HepG2 (cell line): Measurements from ENCODE around the gene ANTXR1. TPM values are rescaled to one million over a fixed set of nuclear protein-coding genes. Genes with fewer than 3 reads are reported as not detected.

Experiments
- ATAC-seq: fragments of 200-7000 bp; cut with Tn5 transposase; 3 replicates; pipeline ENCODE4 v1.9.1; 2020; ENCODE audit warnings: mild to moderate bottlenecking, moderate library complexity
- BruUV-seq: library from RNA; stranded (reverse); fragments of 400-500 nt; replicated peaks from 2 replicates; lab custom pipeline; 2021; lab: Mats Ljungman, UMichigan
- CTCF ChIA-PET: fragments of 300-600 bp; formaldehyde crosslinking; extraction: SDS; loops from one replicate; lab custom pipeline; 2021; ENCODE audit warnings: low total read pairs, inconsistent platforms, low intra/inter-chr PET ratio; lab: Yijun Ruan, JAX
- POLR2A ChIA-PET: fragments of 350-600 bp; sonication (Branson Sonifier 250); formaldehyde crosslinking; loops from one replicate; lab custom pipeline; 2020; ENCODE audit warnings: antibody characterized with exemption, inconsistent platforms; lab: Yijun Ruan, JAX
- DNase-seq: peaks from one replicate; pipeline ENCODE4 v3.0.0-alpha.2; 2015; ENCODE audit warnings: low spot score
- FAIRE-seq: peaks from 3 replicates; lab custom pipeline; 2011; peaks lifted over from hg19 to GRCh38; lab: Jason Lieb, UNC
- H2AFZ ChIP-seq: one replicate; pipeline ENCODE4 v1.6.1; 2011; ENCODE audit warnings: low read length, inconsistent platforms
- H3K27ac ChIP-seq: fragments of 300-600 bp; 3 replicates; pipeline ENCODE4 v1.8.0; 2011; ENCODE audit warnings: mixed run types, mild to moderate bottlenecking, mixed read lengths, low read length, inconsistent platforms; ENCODE audit not compliant: insufficient read depth; ENCODE audit errors: extremely low read length
- H3K27me3 ChIP-seq, 2 experiments: fragments of 200-600 bp in 1 of 2; 2 replicates in 1 of 2; 3 replicates in 1 of 2; pipeline versions ENCODE4 v1.6.0 to v1.8.0; 2011; ENCODE audit warnings: low read length in 2 of 2, mild to moderate bottlenecking in 2 of 2, moderate library complexity in 2 of 2, inconsistent platforms in 1 of 2; ENCODE audit not compliant: insufficient read depth in 2 of 2, control insufficient read depth in 1 of 2
- H3K36me3 ChIP-seq, 2 experiments: fragments of 200-600 bp in 1 of 2; replicated peaks in 1 of 2; 2 replicates in 1 of 2; 3 replicates in 1 of 2; pipeline versions ENCODE4 v1.5.1 to v1.8.0; 2011; ENCODE audit warnings: low read length in 2 of 2, inconsistent platforms in 1 of 2; ENCODE audit not compliant: insufficient read depth in 2 of 2, control insufficient read depth in 1 of 2
- H3K4me1 ChIP-seq: 2 replicates; pipeline ENCODE4 v1.5.1; 2012; ENCODE audit warnings: low read length, inconsistent platforms; ENCODE audit not compliant: insufficient read depth
- H3K4me2 ChIP-seq: 2 replicates; pipeline ENCODE4 v1.6.0; 2011; ENCODE audit warnings: low read depth, low read length, inconsistent platforms
- H3K4me3 ChIP-seq, 3 experiments: fragments of 200-600 bp in 1 of 3; sonication (generic), shearing (Covaris generic) in 1 of 3; replicated peaks in 1 of 3; 2 replicates each; pipeline ENCODE4 v1.5.1; 2011 to 2016; ENCODE audit warnings: low read length in 3 of 3, inconsistent platforms in 2 of 3, low read depth in 2 of 3, mild to moderate bottlenecking in 2 of 3, control low read depth in 1 of 3, mixed read lengths in 1 of 3; ENCODE audit not compliant: insufficient read depth in 1 of 3
- H3K79me2 ChIP-seq: one replicate; pipeline ENCODE4 v1.6.1; 2011; ENCODE audit warnings: low read length, inconsistent platforms; ENCODE audit not compliant: insufficient read depth
- H3K9ac ChIP-seq: 2 replicates; pipeline ENCODE4 v1.6.0; 2011; ENCODE audit warnings: mild to moderate bottlenecking, low read depth, low read length, inconsistent platforms; ENCODE audit not compliant: insufficient read depth
- H3K9me3 ChIP-seq: 2 replicates; pipeline ENCODE4 v1.5.1; 2012; ENCODE audit warnings: mild to moderate bottlenecking, low read length
- H4K20me1 ChIP-seq: 2 replicates; pipeline ENCODE4 v1.6.0; 2011; ENCODE audit warnings: inconsistent platforms, mild to moderate bottlenecking, low read length, moderate library complexity; ENCODE audit not compliant: insufficient read depth
- HOXA7 ChIP-seq: sonication (generic); formaldehyde crosslinking; IDR thresholded peaks from 2 replicates; pipeline ENCODE4 v1.8.1; 2022; ENCODE audit warnings: mild to moderate bottlenecking, missing genetic modification reagents, moderate library complexity
- MAFF ChIP-seq: IDR thresholded peaks from 2 replicates; pipeline ENCODE4 v1.6.1; 2011; ENCODE audit warnings: low read depth, low read length, improper control_type of control experiment
- NR1H2 ChIP-seq: sonication (generic); formaldehyde crosslinking; IDR thresholded peaks from 2 replicates; pipeline ENCODE4 v1.8.1; 2022; ENCODE audit warnings: low read depth, missing genetic modification reagents, borderline replicate concordance
- TAF1 ChIP-seq: sonication (generic); formaldehyde crosslinking; IDR thresholded peaks from 2 replicates; pipeline ENCODE4 v1.4.0; 2020; ENCODE audit warnings: missing genetic modification reagents
- ZNF274 ChIP-seq: sonication (generic); formaldehyde crosslinking; IDR thresholded peaks from 2 replicates; pipeline ENCODE4 v1.5.1; 2020; ENCODE audit warnings: mild to moderate bottlenecking, missing genetic modification reagents
- ZNF451 ChIP-seq: sonication (generic); formaldehyde crosslinking; IDR thresholded peaks from 2 replicates; pipeline ENCODE4 v1.5.0; 2020; ENCODE audit warnings: mild to moderate bottlenecking, missing genetic modification reagents
- WGBS: methylation state at CpG from one replicate; pipeline ENCODE4 v1.1.6; 2017; ENCODE audit warnings: low lambda C conversion rate; 5-methylcytosine and 5-hydroxymethylcytosine counted together
- in situ Hi-C: cut with HindIII; loops from 2 replicates; pipeline ENCODE4 v1.10.0; 2017; ENCODE audit warnings: low pct_unique_long_range_greater_than_20kb; ENCODE audit not compliant: extremely low pct_ligation_motif_present
- intact Hi-C: fragments of 100-400 bp; cut with micrococcal nuclease; formaldehyde crosslinking; loops from one replicate; pipeline ENCODE4 v1.10.0; 2022; ENCODE audit not compliant: unreplicated experiment
- polyA plus RNA-seq, 8 experiments: library from polyadenylated mRNA; depleted of rRNA in 3 of 8; stranded (reverse) in 7 of 8; unstranded in 1 of 8; fragments of >200 nt; fragmentation: Illumina TruSeq in 4 of 8; extraction: Trizol in 4 of 8; gene quantifications; 2 replicates each; pipeline versions ENCODE4 v1.2.1 to v1.2.3, GENCODE V29; 2011 to 2016; ENCODE audit warnings: low read depth in 4 of 8, missing spikeins in 1 of 8, mixed read lengths in 1 of 8; ENCODE audit not compliant: insufficient read depth in 1 of 8
- total RNA-seq, 5 experiments: library from RNA; depleted of rRNA; stranded (reverse); fragments of >200 nt; fragmentation: Illumina TruSeq; extraction: Trizol; gene quantifications; 2 replicates each; pipeline ENCODE4 v1.2.3, GENCODE V29; 2016; ENCODE audit warnings: low read depth in 1 of 5

The ANTXR1 gene
- total and polyA plus RNA-seq, 2 of the 13 experiments (the other 11 are each of a cell fraction or from before 2014, with no cell fraction given) = 4.5 to 12.7 TPM

DNA sequence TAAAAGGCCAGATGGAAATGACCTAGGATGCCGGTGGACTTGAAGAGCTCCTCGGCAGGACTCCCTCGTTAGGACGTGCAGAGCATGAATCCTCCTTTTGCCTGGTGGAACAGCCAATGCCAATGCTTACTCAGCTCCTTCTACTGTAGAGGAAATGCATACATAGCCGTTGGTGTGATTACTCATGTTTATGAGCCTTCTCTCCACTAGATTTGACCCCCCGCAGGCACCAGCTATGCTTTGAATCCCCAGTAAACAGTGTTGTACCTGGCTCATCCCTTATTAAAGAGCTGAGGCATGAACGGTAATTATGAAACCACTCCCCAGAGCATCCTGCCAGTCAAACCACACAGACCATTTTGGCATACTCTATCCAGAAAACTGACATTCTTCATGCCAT lies 172.8 kb downstream of the ANTXR1 start:
- CTCF ChIA-PET = no interaction called here
- in situ Hi-C loops (no loop called here), intact Hi-C loops (no loop called here)
- Histone ChIP-seq H3K36me3 (peaks cover 5 to 10% of the 10 kb centered on the region in 2 experiments; a peak in 3 of 5 replicates), H3K9me3 (no peaks in the 10 kb centered on the region), H3K79me2 (no peaks in the 10 kb centered on the region), H3K9ac (no peak overlapping the region), H3K4me2 (no peak overlapping the region), H2AFZ (no peak overlapping the region), H3K27ac (no peak overlapping the region), H3K27me3 (no peaks in the 10 kb centered on the region), H4K20me1 (no peaks in the 10 kb centered on the region), H3K4me1 (peaks cover 30% of the 10 kb centered on the region), H3K4me3 (no peak overlapping the region)
- no TSS peak for BruUV-seq
- POLR2A ChIA-PET = no interaction called here
- TF ChIP-seq ZNF274 (CRISPR knock-in tag) (no peak), MAFF (0 out of 2 replicates have a peak, but pooled peaks have one; percentile 14), HOXA7 (CRISPR knock-in tag) (no peak), NR1H2 (CRISPR knock-in tag) (0 out of 2 replicates have a peak, but pooled peaks have one; percentile 52)
- DNase-seq (no peak), FAIRE-seq (no peak), ATAC-seq (no peak)
- 85% methylated on average over 7 of the region's 7 CpGs for WGBS

DNA sequence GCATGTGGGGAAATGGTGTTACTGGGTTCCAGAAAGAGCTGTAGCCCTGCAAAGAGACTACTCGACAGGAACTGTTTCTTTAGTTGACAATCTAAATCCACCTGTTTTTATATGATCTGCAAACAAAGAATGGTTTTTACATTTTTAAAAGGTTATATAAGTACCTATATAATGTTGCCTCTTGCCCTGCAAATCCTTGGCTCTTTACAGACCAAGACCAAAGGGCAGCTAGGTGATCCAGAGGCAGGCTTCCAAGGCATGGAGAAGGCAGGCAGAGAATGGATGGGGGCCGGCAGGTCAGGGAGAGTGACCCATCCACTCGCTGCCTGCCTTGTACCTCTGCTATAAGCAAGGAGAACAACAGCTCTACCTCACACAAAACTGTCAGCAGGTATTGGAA lies 173.6 kb downstream of the ANTXR1 start:
- H3K9me3 ChIP-seq = no peaks in the 10 kb centered on the region
- TF ChIP-seq TAF1 (CRISPR knock-in tag) = no peak
- TF ChIP-seq ZNF451 (CRISPR knock-in tag) = no peak
- no peak overlapping the region for H2AFZ ChIP-seq
- no peak for DNase-seq
- POLR2A ChIA-PET = interaction anchor here (3.8 kb wide), 1 partner anchor 9 kb away, joined by 13 read pairs; no protein-coding TSS in a partner anchor
- H3K27ac ChIP-seq = no peak overlapping the region
- H3K9ac ChIP-seq = no peak overlapping the region
- intact Hi-C loops = no loop called here
- H3K4me3 ChIP-seq = no peak overlapping the region
- peaks cover 5 to 10% of the 10 kb centered on the region in 2 experiments; a peak in 3 of 5 replicates for H3K36me3 ChIP-seq
- no peaks in the 10 kb centered on the region for H3K79me2 ChIP-seq
- peaks cover 21% of the 10 kb centered on the region for H3K4me1 ChIP-seq
- no peaks in the 10 kb centered on the region for H4K20me1 ChIP-seq
- no peak for FAIRE-seq
- WGBS = 92% methylated on average over 3 of the region's 3 CpGs
- no peaks in the 10 kb centered on the region for H3K27me3 ChIP-seq
- in situ Hi-C loops = no loop called here
- no TSS peak for BruUV-seq
- no peak for ATAC-seq
- no peak overlapping the region for H3K4me2 ChIP-seq
- CTCF ChIA-PET = no interaction called here
